Inflammatory macrophage (primary cell): ENCODE measurements around the gene RGS12.

ENCODE experiments used
- DNase-seq, 2 donors: peaks; one replicate each; pipeline ENCODE4 v3.0.0-alpha.2; 2020 to 2022

RGS12 gene

DNA sequence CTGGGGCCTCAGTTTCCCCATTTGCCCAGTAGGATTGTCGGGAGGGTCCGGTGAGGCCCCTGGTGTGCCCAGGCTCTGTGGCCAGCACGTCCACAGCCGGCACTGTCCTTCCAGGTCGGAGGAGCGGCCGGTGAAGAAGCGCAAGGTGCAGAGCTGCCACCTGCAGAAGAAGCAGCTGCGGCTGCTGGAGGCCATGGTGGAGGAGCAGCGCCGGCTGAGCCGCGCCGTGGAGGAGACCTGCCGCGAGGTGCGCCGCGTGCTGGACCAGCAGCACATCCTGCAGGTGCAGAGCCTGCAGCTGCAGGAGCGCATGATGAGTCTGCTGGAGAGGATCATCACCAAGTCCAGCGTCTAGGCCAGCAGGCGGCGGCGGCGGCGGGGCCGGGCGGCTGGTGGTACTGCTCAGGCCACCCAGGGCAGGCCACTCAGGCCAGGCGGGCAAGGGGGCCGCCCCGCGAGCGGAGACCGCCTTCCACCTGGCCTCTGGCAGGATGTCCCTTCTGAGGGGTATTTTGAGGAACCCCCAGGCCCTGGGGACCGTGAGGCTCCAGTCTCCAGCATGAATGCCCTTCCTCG lies 37.1 kb upstream of the RGS12 start:
- DNase-seq: no peak

DNA sequence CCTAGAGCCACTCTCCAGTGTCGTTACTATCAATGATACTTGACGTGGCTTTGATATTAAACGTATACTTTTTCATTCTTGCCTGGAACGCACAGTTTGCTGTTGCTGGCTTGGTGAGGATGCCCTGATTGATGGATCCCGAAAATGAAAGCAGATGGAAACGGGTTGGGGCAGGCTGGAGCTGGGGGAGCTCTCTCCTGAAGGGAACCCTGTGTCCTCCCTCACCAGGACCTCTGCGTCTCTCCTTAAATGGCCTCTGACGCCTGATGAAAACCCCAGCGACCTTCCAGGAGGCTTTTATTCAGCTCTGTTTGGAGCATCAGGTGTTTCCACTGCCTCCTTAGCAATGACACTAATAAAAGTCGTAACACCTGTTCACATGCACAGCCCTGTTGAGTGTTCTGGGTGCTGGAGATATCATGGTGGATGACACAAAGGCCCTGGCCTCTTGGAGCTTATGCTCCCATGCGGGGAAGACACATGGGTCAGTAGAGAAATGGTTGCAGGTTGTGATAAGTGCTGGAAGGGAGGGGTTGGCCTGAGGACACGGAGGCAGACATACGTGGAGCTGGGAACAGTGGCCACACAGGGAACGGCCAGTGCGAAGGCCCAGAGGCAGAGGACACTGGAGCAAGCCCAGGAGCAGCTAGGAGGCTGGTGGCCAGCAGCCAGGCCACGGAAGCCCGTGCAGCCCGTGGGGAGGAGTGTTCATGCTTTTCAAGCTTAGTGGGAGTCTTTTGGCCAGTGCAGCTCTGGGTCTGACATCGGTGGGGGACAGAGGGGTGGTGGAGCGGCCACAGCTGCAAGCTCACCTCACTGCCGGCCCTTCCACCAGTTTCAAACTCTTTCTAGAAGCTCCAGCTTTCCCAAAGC lies 36.4 kb upstream of the RGS12 start:
- no peak for DNase-seq

DNA sequence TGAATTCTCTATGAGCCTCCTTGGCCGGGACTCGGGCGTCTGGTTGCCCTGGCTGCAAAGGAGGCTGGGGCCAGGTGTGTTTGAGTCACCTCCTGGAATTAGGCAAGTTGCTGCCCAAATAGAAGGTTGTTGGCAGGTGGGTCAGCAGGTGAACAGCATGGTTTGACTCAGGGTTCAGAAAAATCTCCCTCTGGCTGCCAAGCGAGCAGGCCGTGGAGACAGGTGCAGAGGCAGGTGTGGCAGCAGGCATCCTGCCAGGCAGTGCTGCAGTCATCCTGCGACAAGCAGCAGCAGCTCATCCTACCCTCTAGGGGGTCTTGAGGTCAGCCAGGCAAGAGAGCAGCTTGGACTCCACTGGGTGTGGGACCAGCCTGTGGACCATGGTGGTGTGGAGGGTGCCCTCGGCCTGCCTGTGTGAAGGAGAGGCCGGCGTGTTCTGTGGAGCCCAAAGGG lies 35.7 kb upstream of the RGS12 start:
- no peak for DNase-seq

DNA sequence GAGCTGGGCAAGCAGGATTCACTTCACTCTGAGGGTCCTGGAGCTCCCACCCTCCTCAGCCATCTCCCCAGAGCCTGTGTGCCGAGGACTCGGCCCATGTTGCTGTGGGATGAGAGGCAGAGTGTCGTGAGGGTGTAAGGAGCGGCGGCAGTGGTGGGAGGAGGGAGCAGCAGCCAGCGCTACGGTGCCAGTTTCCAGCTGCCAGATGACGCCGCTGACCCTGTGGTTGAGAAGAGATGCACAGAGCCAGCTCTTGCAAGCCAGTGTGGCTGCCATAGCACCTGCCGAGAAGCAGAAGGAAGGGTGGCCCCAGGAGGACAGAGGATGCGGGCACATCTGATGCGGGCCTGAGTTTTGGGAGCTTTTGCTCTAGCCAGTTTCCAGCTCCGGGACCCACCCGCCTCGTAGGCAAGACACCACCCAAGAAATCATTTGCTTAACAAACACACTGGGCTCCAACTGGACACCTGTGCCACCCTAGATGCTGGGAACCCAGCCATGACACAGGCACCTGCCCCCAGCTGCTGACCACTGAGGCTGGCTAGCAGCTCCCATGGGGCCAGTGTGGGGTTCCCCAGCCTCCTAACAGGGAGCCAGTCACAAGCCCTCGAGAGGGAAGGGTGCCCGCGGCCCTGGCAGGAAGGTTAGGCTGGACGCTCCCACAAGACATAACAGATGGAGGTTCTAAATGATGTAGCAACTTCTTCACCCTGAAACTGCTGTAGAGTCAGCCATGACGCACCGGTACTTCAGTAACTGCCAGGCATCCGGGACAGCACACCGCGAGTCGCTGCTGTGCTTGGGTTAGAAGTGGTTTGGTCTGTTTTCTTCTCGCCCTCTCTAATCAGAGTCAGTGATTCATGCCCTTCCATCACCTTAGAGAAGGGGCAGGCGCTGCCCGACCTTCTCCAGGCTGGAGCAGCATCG lies 35.0 kb upstream of the RGS12 start:
- DNase-seq: no peak

DNA sequence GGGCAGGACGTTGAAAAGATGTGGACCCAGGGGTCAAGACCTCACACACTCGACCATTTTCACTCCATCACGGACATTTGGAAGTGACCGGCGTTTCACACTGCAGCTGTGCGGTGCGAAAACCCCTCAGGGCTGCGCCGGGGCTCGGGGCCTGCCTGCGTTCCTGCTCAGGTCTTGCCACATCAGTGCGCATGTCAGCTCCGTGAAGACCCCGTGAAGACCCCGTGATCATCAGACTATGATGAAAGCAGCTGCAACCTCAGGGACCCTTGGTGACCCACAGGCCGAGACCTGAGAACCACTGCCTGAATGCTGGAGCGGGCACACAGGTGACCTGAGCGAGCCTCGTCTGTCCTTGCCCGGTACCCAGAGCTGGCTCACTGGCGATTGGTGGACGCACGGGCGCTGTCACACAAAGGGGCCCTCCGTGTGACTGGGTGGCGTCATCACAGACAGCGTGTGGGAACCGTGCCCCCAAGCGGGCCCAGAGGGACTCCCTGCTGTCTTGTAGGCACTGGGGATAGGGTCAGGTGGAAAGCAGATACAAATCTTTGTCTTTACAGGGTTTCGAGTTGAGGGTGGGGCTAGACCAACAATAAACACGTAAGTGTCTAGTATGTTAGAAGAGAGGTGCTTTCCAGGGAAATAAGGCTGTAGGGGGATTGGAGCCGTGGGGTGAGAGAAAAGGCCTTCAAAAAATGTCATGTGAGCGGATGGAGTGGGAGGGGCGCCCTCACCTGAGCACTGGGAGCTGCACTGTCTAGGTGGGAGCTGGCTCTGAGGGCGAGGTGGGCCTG lies 31.2 kb upstream of the RGS12 start:
- no peak for DNase-seq

DNA sequence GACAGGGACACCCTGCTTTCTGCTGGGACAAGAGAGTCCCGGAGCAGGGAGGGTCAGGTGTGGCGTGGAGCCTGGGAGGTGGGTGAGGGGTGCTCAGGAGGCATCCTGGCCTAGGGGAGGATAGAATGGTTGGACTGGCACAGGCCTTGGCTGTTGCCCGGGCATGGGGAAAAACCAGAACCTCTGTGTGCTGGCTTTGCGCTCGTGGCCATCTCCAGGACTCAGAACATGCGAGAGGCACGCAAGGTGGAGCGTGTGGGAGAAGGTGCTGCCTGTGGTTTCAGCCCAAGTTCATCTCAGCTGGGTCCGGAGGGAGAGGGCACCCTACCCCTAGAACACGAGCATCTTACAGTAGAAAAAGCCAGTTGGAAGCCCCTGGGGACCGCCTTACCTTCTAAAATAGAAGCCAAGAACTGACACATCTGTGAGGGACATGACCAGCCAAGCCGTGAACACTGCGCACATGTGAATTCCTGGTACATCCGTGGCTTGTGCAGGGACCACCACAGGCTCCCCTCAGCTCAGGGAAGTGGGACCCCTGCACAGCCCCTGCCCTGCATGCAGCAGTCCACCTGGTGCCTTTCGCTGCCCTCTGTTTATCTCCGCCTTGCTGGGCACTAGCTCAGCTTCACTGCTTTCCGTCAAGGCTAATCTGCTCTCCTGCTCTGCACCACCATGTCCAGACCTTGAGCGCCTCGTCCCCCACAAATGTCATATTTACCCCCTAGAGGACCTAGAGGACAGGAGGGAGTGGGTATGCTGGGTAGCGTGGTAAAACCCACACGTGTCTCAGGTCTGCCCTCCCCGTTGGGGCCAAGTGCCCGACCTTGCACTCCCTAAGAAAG lies 30.4 kb upstream of the RGS12 start:
- DNase-seq: no peak

DNA sequence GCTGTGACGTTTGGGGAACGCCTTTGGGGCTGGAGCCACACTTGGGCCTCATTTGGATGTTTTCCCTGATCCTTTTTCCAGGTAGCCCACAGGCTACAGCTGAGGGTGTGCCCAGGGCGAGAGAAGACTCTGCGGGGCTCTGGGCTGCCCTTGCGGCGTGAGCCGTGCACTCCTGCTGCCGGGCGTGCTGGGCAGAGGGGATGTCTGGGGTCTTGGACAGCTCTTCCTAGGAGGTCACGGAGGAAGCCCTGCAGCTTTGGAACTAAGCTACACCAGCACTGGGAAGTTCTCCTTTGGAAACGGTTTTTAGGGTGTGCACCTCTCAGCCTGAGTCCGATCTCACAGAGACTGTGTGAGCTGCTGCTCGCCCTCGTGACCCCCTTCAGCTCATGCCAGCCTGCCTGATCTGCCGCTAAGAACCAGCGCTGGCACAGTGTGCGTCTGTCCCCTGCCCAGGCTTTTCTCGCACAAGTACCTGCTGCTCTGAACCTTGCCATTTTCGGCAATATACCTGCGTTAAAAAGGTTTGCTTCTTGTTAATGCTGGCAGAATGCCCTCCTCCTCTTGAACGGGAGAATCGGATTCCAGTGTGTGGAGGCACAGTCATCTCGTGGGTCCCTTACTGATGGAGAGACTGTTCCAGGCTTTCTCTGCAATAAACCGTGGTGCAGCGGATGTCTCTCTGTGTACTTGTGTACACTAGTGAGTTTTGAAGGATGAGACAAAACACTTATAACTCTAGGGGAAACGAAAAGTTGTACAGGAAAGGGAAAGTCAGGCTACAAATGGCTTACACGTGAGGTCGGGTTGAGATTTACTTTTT lies 29.6 kb upstream of the RGS12 start:
- no peak for DNase-seq

DNA sequence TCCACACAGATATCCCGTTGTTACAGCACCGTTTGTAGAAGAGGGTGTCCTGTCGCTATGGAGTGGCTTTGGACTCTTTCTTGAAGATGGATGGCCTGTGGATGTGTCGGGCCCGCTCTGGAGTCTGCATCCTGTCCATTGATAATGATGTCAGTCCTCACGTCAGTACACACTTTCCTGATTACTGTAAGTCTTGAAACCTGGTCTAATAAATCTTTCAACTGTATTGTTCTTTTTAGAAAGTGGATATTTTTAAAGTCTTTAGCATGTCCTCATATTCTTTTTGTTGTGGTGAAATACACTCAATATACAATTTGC lies 29.0 kb upstream of the RGS12 start:
- DNase-seq: no peak

DNA sequence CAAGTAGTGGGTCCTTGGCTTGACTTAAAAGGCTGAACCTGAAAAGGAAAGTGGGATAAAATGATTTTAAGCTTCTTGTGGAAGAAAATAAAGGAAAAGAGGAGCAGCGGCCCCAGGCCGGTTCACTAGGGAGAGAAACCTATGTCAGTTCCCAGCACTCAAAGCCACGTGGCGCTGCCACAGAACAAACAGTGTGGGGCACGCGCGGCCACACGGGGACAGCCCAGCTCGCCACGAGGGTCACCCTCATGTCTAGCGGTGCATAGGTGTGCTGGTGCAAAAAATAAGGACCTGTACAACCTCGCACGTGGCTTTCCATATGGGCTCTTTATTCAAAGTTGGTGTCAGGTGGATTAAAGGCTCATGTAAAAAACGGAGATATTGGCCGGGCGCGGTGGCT lies 26.7 kb upstream of the RGS12 start:
- DNase-seq: no peak

DNA sequence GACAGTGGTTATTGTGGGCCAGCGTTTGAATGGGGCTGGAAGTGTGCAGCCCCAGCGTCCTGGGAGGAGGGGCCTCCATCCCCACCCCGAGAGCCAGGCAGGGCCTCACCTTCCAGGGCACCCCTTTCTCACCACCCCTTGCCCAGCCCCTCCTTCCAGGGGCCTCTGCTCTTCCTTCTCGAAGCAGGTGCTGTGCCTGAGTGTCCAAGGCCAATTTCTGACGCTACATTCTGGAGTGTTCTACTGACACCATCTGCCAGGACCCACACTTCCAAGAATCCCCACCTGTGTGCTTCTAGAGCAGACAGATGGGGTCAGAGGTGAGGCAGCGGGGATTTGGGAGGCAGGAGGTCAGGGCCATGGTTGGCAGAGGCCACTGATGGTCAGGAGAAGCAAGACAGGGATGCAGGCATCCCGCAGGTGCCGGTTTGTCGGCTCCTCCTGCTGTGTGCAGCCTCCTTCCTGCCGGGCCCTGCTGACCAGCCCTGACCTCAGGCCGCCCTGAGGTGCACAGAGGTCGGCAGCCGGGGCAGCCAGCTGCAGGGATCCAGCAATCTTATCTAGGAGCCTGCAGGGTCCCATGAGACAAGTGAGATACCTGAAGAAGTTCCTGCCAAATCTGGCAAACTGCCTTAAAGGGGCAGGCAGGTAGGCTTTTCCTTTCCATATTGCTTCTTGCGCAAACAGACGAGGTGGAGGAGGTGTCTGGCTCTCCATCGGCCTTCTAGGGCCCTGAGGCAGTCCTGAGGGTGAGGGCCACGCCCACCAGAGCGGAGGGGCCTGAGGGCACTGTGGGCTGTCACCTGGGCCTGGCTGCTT lies 25.0 kb upstream of the RGS12 start:
- no peak for DNase-seq

DNA sequence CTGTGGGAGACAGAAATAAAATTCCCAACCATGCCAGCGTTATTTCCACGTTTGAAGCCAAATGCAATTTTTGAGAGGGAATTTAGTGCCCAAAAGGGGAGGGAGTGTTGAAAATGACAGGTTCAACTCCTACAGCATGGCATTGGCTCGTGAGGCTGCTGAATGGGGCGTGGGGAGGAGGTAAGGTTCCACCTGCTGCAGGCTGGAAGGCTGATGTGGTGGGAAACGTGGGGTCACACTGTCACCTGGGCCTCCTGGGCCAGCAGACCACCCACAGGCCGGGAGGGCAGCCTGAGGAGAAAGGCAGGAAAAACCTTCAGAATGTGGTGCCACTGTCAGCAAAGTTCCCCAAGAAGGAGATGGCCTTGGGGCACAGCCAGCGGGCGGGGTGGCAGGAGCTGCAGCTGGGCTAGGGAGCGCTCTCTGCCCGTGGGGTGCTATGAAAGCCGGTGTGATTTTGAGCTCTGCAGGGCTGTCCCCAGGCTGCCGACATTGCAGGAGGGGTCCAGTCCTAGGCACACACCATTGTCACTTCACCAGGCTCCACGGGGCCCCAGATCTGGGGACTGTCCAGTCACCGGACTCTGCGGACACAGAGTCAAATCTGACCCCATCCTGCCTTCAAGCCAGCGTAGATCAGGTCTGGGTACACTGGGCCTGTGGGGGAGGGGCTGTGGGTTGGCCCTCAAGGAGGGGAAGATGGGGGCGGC lies 24.3 kb upstream of the RGS12 start:
- DNase-seq: no peak

DNA sequence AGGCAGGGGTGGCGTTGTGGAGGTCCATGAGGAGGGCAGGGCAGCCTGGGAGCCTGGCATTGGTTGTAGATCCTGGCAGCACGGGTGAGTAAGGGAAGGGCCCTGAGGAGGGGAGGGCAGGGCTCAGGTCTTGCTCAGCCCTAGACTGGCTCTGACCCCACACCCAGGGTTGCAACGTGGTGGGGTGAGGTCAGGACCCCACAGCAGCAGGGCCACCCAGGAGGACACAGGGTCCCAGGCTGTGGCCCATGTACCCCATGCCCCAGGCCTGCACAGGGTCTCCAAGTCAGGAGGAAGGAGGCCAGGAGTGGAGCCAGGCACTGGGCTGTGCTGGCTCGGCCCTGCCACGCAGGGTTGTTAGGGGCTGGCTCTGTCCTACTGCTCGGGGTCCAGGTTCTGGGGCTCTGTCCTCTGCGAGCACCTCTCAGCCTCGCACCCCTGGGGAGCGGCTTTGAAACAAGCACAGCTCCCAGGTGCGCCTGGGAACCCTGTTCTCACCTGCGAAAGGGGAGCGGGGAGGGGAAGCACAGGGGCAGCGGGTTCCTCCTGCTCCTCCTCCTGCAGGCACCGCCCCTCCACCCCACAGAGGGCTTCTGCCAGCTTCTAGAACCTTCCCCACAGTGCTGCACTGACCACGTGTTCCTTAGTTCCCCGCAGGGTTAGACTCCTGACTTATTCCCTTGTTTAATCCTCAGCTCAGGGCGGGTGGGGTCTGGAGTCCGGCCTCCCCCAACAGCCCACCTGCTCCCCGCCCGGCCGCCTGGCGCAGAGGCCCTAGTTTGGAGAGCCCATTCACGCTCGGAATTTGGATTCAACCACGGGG lies 23.5 kb upstream of the RGS12 start:
- DNase-seq: no peak

DNA sequence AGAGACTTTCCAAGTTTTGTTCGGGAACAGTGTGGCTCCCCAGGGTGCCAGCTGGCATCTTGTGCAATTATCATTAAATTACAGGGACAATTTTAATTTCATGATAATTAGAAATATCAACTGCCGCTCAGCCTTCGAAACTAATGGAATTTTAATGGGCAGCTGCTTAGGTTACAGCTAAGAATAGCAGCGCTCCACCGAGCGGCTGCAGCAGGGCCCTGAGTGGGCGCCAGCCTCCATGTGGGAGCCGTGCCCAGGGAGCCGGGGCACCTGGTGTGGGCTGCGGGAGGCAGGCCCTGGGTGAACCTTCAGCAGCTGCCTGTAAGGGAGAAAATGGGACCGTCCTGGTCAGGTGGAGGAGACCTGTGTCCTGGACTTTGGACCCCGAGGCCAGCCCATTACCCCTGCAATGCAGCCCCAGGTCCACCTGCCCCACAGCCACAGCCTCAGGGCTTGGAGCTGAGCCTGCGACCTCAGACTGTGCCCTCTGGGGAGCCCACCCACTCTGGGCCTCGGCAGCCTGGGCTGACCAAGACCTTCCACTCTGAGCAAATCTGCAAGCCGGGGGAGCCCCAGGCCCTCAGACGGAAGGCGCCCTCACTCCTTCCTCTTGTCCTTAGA lies 22.7 kb upstream of the RGS12 start:
- DNase-seq: no peak

DNA sequence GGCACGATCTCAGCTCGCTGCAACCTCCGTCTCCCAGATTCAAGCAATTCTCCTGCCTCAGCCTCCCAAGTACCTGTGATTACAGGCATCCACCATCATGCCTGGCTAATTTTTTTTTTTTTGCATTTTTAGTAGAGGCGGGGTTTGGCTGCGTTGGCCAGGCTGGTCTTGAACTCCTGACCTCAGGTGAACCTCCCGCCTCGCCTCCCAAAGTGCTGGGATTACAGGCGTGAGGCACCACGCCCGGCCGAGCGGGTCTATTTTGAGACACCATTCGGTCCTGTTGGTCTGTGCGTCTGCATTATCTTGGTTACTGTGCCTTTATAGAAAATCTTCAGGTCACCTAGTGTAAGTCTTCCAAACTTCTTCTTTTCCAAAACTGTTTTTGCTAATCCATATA lies 21.7 kb upstream of the RGS12 start:
- DNase-seq: no peak

DNA sequence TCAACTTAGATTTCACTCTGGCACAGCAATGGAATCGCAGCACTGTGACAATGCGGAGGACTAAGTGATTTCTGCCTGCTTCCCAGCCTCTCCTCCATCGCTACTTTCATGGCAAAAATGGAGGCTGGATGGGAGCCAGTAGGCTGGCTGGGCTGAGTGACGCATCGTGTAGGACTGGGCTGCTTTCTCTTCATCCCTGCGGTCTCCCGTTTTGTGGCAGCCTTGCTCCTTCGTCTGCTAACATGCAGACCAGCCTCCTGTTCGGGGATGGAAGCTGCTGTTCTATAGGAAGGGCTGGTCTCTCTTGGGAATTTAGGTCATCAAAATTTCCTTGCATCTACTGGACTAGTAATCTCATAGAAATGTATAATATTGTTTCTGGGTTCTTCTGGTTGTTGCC lies 15.8 kb upstream of the RGS12 start:
- DNase-seq: no peak

DNA sequence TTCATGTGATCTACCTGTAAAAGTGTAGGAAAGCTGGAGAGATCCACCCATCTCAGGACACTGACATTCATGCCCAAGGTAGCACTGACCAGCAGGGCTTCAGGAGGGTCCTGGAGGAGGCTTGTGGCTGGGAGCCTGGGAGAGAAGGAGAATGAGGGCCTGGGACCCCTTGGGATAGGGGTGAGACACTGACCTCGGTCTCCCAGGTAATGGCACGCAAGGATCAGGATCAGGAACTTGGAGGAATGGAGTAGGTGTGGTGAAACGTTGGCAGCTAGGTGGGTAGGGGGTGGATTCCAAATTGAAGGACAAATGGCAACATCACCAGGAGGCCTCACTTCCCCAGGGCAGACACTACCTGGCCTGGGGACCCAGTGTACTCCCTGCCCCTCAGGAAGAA lies 12.4 kb upstream of the RGS12 start:
- DNase-seq: no peak

DNA sequence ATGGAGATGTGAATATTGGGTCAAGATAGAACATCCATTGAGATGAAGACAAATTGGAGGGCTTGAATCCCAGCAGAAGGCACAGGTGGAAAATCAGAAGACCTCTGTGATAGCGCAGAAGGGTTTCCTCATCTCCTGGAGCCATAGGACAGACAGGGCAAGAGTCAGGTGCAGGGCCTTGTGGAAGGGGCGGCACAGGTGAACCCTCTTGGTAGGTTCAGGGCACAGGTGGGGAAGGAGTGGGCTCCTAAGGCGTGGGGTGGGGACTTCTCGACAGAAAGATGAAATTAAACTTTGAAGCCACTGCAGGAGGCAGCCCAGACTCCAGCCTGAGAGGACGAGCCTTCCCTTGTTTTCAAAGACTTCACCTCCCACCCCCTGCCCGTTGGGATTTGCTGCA lies 9.3 kb upstream of the RGS12 start:
- DNase-seq: no peak

DNA sequence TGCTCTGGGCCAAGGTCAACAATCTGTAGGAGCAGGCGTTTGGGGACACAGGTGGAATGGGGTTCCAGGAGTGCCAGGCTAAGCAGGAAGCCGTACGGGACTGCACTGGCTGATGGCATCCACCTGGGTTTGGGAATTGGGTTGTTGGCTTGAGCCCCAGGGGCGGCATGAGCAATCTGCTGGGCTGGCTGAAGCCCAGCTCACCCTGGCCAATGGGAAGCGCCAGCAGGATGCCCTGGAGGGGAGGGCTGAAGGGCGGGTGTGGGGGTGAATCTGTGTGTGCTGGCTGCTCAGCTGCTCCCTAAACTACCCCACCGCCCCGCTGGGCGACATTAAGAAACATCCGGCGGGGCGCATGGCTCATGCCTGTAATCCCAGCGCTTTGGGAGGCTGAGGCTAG lies 8.9 kb upstream of the RGS12 start:
- DNase-seq: no peak
